HG03280 (cell line): Measurements from ENCODE around the gene LRRC19.

Experiments used
- ATAC-seq: cut with Tn5 transposase; IDR thresholded peaks from one replicate; pipeline ENCODE4 v1.9.1; 2021; ENCODE audit warnings: mild to moderate bottlenecking, moderate library complexity; ENCODE audit not compliant: unreplicated experiment

Gene LRRC19, protein sequence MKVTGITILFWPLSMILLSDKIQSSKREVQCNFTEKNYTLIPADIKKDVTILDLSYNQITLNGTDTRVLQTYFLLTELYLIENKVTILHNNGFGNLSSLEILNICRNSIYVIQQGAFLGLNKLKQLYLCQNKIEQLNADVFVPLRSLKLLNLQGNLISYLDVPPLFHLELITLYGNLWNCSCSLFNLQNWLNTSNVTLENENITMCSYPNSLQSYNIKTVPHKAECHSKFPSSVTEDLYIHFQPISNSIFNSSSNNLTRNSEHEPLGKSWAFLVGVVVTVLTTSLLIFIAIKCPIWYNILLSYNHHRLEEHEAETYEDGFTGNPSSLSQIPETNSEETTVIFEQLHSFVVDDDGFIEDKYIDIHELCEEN

DNA sequence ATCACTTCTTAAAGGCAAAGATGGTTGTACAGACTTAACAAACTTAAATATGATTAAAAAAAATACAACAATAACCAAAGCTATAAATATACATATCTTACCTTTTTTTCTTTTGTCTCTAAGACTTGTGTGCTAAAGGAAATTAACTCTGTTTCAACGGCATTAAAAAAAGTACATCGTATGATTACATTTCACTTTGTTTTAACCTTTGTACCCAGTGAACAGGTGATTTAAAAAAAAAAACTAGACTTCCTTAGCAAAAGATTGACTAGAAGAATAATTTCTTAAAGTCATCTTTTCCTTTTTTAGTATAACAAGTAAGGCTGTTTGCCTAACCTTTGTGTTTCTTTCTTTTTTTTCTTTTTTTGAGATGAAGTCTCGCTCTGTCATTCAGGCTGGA is at the start of gene LRRC19:
TSS of gene LRRC19 (minus strand) at position 182 of the 400 bp plus-strand sequence. CDS start 5,978 bp downstream, outside the sequence.
- ATAC-seq, result no peak

- no peak for ATAC-seq
Measured at GRCh38 chr9:27054841-27055240, 49.4 kb upstream of the LRRC19 start.

- no peak for ATAC-seq
Measured at GRCh38 chr9:27054125-27054524, 48.7 kb upstream of the LRRC19 start.

- no peak for ATAC-seq
Measured at GRCh38 chr9:27053369-27054022, 48.0 kb upstream of the LRRC19 start.

- ATAC-seq, result no peak
Measured at GRCh38 chr9:27047136-27047535, 41.7 kb upstream of the LRRC19 start.

GRCh38 chr9:27043176-27043575 is 37.7 kb upstream of the LRRC19 start:
- no peak for ATAC-seq

DNA sequence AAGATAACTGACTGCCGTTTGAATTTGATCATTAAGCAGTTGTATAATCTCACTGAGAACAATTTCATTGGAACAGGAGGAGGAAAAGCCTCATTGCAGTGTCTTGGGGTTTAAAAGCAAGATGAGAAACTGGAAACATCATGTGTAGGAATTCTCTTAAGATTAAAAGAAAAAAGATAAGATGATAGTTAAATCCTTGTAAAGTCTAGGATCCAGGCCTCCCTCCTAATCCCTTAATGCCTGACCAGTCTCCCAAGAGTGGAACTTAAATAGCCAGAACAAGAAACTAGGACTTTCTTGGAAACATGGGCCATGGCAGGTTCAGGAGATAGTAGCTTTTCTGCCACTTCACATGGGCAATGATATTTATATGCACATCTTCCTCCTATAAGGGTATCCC is 37.0 kb upstream of the LRRC19 start:
- ATAC-seq, result no peak

DNA sequence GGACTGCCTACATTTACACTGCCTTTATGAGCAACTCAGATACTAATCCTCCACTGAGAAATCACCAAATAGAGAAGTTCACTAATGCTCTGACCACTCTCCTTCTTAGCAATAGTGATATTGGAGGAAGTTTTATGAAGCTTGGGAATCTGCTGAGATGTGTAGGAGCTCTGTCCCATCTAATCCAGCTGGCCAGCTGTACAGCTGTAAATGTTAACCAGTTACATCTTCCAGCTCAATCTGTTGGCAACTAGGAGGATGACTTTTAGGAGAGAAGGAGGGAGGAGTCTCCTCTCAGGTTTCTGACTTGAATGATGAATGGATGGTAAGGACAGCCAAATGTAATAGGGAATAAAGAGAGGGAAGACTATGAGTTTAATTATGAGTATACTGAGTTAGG is 36.3 kb upstream of the LRRC19 start:
- ATAC-seq, result no peak

- no peak for ATAC-seq
Measured at GRCh38 chr9:27037499-27037898, 32.0 kb upstream of the LRRC19 start.

GRCh38 chr9:27033815-27034403 is 28.4 kb upstream of the LRRC19 start:
- ATAC-seq, result peak; percentile 83

DNA sequence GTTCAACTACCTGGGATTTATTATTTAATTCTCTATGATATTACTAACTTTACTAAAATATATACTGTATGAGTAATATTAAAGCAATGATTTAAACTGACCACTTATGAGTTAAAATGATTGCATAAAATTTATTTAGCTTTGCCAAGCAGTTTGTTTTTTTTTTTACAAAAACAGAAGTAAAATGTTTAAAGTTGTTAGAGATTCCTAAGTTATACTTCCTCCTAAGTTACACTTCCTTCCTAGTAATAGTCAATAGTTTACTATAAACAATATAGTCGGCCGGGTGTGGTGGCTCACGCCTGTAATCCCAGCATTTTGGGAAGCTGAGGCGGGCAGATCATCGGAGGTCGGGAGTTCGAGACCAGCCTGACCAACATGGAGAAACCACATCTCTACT is 23.7 kb upstream of the LRRC19 start:
- no peak for ATAC-seq

DNA sequence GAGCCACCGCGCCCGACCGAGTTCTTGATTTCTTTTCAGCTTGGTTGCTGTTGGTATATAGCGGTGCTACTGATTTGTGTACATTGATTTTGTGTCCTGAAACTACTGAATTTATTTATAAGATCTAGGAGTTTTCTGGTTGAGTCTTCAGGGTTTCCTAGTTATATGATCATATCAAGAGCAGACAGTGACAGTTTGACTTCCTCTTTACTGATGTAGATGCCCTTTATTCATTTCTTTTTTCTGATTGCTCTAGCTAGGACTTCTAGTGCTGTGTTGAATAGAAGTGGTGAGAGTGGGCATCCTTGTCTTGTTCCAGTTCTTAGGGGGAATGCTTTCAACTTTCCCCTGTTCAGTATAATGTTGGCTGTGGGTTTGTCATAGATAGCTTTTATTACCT is 17.4 kb upstream of the LRRC19 start:
- ATAC-seq, result no peak

DNA sequence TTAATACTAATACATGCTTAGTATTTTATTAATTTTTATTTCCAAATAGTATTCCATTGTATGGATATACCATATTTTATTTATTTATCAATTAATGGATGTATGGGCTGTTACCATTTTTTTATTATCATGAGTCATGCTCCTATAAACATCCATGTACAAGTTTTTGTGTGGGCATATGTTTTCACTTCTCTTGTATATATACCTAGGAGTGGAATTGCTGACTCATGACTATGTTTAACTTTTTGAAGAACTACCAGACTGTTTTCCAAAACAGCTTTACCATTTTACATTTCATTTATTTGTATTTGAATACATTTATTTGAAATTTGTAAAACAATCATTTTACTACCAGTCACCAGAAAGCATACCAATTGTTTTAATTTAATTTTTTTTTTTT is 14.1 kb upstream of the LRRC19 start:
- ATAC-seq, result no peak

- ATAC-seq, result no peak
Measured at GRCh38 chr9:27003426-27004077, 1.9 kb downstream of the LRRC19 start.

DNA sequence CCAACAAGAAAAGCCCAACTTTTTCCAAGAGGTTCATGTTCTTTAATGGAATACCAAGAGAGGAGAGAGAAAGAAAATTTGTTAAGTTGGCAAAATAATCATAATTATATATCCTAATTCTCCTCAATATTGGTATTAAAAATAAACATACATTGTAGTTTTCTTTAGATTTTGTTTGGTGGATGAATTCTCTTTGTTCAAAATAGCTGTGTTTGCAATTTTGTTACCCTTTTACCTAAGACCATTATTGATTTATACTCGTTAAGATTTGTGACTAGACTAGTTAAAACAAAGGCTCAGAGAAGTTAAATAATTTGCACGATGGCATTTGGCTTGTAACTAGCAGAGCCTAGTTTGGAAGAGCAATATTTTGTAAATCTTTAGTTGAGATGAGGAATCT is 9.7 kb downstream of the LRRC19 start:
- ATAC-seq, result no peak

- peak; percentile 79 for ATAC-seq
Measured at GRCh38 chr9:26983340-26983739, 22.1 kb downstream of the LRRC19 start.

GRCh38 chr9:26975728-26976707 is 29.5 kb downstream of the LRRC19 start:
- ATAC-seq, result no peak

DNA sequence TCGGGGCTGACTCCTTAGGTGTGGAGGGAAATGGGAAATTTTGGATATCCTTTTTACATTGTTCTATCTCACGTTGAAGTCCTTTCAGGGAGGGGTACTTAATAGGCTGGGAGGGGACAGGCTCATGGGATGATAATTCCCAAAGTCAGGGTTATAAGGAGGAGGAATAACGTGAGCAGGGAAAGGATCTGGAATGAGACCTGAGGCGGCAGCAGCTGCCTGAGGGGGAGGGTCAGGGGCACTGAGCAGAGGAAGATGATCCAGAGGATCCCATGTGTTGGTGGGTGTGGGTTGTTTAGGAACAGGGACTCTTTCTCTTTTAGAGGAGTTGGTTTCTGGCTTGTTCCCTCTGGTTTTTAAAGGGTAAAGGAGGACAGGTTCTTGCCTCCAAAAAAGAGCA is 30.5 kb downstream of the LRRC19 start:
- ATAC-seq, result no peak

DNA sequence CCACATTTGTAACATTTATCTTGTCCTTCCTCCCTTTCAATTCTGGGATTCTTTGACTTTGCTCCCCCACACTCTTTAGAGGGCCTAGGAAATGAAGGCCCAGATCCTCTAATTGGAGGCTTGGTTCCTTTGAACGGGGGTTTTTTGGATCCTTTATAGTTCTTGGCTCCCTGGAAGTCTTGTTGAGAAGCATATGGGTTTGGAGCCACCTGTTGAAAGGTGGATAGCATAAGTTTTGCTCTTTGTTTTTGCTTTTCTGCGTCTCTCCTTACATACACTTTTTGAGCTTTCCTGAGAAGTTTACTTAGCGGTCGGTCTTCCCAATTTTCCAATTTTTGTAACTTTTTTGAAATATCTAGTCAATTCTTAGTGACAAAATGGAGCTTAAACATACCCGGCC is 31.5 kb downstream of the LRRC19 start:
- ATAC-seq, result no peak

DNA sequence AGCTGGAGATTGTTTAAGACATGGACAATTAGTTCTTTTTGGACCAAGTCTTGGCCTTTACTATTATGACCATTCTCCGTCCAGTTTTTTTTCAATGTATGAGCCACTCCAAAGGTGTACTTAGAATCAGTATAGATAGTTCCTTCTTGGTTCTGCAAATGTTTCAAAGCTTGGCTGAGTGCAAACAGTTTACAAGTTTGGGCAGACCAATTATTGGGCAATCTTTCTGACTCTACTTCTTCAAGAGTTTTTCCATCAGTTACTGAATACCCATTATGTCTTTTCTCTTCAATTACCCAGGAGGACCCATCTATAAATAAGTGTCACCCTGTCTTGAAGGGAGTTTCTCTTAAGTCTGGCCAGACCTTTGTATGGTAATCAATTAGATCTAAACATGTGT is 33.8 kb downstream of the LRRC19 start:
- no peak for ATAC-seq
